Chondrocyte (in vitro differentiated cells): ENCODE measurements around the gene FHIT. TPM values are rescaled to one million over a fixed set of nuclear protein-coding genes. Genes with fewer than 3 reads are reported as not detected.

Source experiments
- DNase-seq: peaks from one replicate; pipeline ENCODE4 v3.0.0; 2021; ENCODE audit warnings: mixed read lengths, low spot score
- H3K27ac Mint-ChIP-seq: one replicate; pipeline ENCODE4 v1.8.0; 2021; ENCODE audit warnings: mild to moderate bottlenecking, moderate library complexity, mixed read lengths; ENCODE audit not compliant: unreplicated experiment
- H3K27me3 Mint-ChIP-seq: 2 replicates; pipeline ENCODE4 v1.8.0; 2021; ENCODE audit warnings: low read depth, mixed read lengths
- H3K36me3 Mint-ChIP-seq: 2 replicates; pipeline ENCODE4 v1.8.0; 2021; ENCODE audit warnings: low read depth, mixed read lengths
- H3K4me1 Mint-ChIP-seq: 2 replicates; pipeline ENCODE4 v1.8.0; 2021; ENCODE audit warnings: low read depth, mild to moderate bottlenecking, mixed read lengths
- H3K4me3 Mint-ChIP-seq: one replicate; pipeline ENCODE4 v1.8.0; 2021; ENCODE audit warnings: mild to moderate bottlenecking, moderate library complexity, mixed read lengths; ENCODE audit not compliant: unreplicated experiment
- H3K9me3 Mint-ChIP-seq: 2 replicates; pipeline ENCODE4 v1.8.0; 2021; ENCODE audit warnings: low read depth, mixed read lengths
- total RNA-seq: library from RNA; stranded (reverse); gene quantifications from 3 replicates; pipeline ENCODE4 v1.2.1, GENCODE V29; 2021
- TF ChIP-seq, protein P1 (sequence below): fragments of 200-600 bp; sonication (generic); IDR thresholded peaks from 2 replicates; pipeline ENCODE4 v1.5.0; 2021; ENCODE audit warnings: antibody characterized with exemption, mild to moderate bottlenecking, moderate library complexity

FHIT gene
- total RNA-seq, 1 donor from 2014 or later: 3.8 TPM

DNA sequence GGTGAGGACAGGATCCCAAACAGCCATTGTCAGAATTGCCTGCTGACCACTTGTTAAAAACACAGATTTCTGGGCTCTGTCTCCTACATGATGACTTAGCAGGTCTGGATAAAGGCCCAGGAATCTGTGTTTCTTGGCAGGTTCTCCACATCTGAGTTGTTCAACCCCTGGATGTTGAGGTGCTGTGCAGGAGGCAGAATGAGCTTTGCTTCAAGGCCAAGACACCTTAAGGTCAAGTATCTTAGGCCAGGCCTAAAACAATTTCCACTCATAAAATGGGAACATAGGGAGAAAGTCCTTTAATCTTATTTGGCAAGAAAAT is 1522.7 kb downstream of the FHIT start:
- Mint-ChIP-seq H3K27me3 (no peaks in the 10 kb centered on the region), H3K4me1 (no peaks in the 10 kb centered on the region), H3K27ac (no peak overlapping the region), H3K9me3 (peaks cover 7% of the 10 kb centered on the region), H3K4me3 (no peak overlapping the region), H3K36me3 (no peaks in the 10 kb centered on the region)
- no peak for DNase-seq
- TF ChIP-seq, protein P1, sequence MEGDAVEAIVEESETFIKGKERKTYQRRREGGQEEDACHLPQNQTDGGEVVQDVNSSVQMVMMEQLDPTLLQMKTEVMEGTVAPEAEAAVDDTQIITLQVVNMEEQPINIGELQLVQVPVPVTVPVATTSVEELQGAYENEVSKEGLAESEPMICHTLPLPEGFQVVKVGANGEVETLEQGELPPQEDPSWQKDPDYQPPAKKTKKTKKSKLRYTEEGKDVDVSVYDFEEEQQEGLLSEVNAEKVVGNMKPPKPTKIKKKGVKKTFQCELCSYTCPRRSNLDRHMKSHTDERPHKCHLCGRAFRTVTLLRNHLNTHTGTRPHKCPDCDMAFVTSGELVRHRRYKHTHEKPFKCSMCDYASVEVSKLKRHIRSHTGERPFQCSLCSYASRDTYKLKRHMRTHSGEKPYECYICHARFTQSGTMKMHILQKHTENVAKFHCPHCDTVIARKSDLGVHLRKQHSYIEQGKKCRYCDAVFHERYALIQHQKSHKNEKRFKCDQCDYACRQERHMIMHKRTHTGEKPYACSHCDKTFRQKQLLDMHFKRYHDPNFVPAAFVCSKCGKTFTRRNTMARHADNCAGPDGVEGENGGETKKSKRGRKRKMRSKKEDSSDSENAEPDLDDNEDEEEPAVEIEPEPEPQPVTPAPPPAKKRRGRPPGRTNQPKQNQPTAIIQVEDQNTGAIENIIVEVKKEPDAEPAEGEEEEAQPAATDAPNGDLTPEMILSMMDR: no peak

DNA sequence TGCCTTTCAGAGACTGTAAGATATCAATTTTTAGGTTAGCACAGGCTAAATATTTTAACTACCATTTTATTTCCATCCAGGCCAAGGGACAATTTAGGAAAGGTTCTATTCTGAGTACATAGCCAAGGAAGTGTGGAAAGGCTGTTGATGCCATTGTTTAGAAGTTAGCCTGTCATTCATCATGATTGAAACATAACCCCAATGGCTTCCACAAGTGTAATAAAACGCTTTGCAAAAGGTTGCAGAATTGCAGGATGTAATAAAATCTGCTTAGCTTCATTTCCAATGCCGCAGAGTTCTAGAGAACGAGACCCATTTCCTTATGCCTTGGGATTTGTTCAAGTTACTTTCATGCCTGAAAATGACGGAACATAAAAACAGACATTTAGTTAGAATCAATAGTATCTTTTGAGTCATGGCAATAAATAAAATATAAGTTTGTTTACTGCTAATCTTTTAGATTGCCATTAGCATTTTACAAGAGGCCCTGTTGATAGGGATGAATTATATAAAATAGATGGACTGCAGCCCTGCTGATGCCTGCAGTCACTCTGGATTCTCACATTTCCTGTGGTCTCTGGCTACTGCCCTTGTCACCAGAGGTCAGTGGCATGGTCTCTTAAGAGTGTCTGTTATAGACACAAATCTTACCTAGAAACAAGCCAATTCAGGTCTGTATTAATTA is 1523.2 kb downstream of the FHIT start:
- Mint-ChIP-seq H3K27ac (no peak overlapping the region), H3K9me3 (peaks cover 7% of the 10 kb centered on the region), H3K36me3 (no peaks in the 10 kb centered on the region), H3K27me3 (no peaks in the 10 kb centered on the region), H3K4me3 (no peak overlapping the region), H3K4me1 (no peaks in the 10 kb centered on the region)
- no peak for DNase-seq
- TF ChIP-seq, protein P1: no peak

DNA sequence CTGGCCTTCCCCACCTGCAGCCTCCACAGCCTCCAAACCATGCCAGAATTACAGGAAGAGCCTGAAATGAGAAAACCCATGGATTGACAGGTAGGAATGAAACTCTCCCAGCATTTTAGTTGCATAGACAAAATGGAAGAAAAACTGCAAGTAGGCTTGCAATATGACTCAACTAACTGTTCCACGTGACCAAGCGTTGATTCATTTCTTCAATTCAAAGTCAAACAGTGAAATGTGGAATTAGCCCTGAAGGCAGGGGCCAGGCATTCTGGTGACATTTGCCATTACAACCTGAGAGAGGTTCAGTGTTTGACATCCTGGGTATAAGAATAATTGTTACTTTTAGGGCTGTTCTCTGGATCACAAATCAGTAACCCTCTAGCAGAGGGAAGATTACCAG is 1525.0 kb downstream of the FHIT start:
- DNase-seq: no peak
- H3K27me3 Mint-ChIP-seq: no peaks in the 10 kb centered on the region
- no peak overlapping the region for H3K4me3 Mint-ChIP-seq
- no peaks in the 10 kb centered on the region for H3K36me3 Mint-ChIP-seq
- H3K27ac Mint-ChIP-seq: no peak overlapping the region
- no peaks in the 10 kb centered on the region for H3K4me1 Mint-ChIP-seq
- H3K9me3 Mint-ChIP-seq: peaks cover 7% of the 10 kb centered on the region
- TF ChIP-seq, protein P1: no peak

DNA sequence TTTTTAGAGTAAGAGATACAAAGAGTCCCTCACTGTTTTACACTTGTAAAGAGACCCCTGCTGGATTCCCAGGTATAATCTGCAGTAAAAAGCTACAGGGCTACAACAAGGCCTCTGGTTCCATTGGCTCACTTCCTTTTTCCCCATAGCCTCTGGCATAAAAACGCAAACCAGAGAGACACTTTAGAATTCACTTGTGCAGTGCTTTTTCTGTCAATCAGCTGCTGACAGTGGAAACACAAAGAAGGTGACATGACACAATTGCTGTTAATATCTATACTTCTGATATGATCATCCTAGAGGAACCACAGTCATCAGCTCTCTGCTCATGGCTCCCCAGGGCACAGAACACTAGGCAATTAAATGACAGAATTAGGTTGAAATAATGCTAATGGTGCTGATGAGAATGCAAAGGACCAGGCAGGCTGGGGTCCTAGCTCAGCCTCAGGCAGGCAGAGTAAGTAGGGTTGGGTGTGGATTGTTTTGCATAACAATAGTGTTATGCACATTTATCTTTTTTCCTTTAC is 1533.5 kb downstream of the FHIT start:
- no peaks in the 10 kb centered on the region for H3K27me3 Mint-ChIP-seq
- H3K9me3 Mint-ChIP-seq: peaks cover 7% of the 10 kb centered on the region
- TF ChIP-seq, protein P1: no peak
- no peak overlapping the region for H3K4me3 Mint-ChIP-seq
- no peak overlapping the region for H3K27ac Mint-ChIP-seq
- H3K36me3 Mint-ChIP-seq: peaks cover 2% of the 10 kb centered on the region
- no peaks in the 10 kb centered on the region for H3K4me1 Mint-ChIP-seq
- DNase-seq: no peak

DNA sequence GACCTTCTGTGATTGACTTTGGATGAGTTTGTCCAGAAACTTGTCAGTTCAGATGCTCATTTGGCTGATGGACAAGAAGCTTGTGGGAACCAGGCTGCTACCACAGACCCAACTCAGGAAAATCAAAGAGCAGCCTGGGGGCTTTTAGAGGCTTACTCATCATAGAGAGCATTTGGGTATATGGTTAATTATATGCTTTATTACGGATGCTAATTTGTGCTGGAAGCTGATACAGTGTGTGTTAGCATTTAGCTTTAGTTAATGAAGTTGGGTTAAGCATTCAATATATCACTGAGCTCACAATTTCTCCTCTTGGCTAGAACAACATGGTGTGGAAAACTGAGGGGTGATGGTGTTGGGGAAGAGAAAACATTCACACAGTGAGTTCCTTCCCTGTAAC is 1537.2 kb downstream of the FHIT start:
- H3K9me3 Mint-ChIP-seq: peaks cover 7% of the 10 kb centered on the region
- no peak for DNase-seq
- TF ChIP-seq, protein P1: no peak
- no peak overlapping the region for H3K27ac Mint-ChIP-seq
- H3K27me3 Mint-ChIP-seq: no peaks in the 10 kb centered on the region
- no peaks in the 10 kb centered on the region for H3K4me1 Mint-ChIP-seq
- peaks cover 2% of the 10 kb centered on the region for H3K36me3 Mint-ChIP-seq
- H3K4me3 Mint-ChIP-seq: no peak overlapping the region
